ENCODE data around the gene TUFT1. TPM values are rescaled to one million over a fixed set of nuclear protein-coding genes. Genes with fewer than 3 reads are reported as not detected.

TUFT1 gene
- total and polyA plus RNA-seq, 9 of the 15 experiments (the other 6 are each of a cell fraction or from before 2014, with no cell fraction given): 0.54 to 2.0 (median 1.7) TPM

DNA sequence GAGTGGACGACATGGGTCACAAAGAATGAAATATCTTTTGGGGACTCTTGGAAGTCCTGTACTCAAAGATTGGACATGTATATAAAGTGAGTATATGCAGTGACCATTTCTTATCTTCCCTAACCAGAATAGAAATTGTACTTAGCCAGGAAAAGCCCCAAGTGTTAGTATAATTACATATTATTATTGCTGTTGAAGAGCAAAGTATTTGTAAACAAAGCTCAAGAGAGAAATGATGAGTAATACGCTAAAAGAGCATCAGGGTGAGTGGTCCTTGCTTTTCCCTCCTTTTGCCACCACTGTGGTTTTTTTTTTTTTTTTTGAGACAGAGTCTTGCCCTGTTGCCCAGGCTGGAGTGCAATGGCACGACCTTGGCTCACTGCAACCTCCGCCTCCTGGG lies 35.4 kb upstream of the TUFT1 start (continued):
- TF ChIP-seq ZBTB7A (IDR thresholded peaks at IDR 0.05; ENCODE audit: borderline replicate concordance, control insufficient read depth, low read depth, low read length) (no peak), HDAC1 (IDR thresholded peaks at IDR 0.05) (no peak), MBD2 (IDR thresholded peaks at IDR 0.05; ENCODE audit: borderline replicate concordance, low read depth) (no peak)
- TF ChIP-seq, protein P1, sequence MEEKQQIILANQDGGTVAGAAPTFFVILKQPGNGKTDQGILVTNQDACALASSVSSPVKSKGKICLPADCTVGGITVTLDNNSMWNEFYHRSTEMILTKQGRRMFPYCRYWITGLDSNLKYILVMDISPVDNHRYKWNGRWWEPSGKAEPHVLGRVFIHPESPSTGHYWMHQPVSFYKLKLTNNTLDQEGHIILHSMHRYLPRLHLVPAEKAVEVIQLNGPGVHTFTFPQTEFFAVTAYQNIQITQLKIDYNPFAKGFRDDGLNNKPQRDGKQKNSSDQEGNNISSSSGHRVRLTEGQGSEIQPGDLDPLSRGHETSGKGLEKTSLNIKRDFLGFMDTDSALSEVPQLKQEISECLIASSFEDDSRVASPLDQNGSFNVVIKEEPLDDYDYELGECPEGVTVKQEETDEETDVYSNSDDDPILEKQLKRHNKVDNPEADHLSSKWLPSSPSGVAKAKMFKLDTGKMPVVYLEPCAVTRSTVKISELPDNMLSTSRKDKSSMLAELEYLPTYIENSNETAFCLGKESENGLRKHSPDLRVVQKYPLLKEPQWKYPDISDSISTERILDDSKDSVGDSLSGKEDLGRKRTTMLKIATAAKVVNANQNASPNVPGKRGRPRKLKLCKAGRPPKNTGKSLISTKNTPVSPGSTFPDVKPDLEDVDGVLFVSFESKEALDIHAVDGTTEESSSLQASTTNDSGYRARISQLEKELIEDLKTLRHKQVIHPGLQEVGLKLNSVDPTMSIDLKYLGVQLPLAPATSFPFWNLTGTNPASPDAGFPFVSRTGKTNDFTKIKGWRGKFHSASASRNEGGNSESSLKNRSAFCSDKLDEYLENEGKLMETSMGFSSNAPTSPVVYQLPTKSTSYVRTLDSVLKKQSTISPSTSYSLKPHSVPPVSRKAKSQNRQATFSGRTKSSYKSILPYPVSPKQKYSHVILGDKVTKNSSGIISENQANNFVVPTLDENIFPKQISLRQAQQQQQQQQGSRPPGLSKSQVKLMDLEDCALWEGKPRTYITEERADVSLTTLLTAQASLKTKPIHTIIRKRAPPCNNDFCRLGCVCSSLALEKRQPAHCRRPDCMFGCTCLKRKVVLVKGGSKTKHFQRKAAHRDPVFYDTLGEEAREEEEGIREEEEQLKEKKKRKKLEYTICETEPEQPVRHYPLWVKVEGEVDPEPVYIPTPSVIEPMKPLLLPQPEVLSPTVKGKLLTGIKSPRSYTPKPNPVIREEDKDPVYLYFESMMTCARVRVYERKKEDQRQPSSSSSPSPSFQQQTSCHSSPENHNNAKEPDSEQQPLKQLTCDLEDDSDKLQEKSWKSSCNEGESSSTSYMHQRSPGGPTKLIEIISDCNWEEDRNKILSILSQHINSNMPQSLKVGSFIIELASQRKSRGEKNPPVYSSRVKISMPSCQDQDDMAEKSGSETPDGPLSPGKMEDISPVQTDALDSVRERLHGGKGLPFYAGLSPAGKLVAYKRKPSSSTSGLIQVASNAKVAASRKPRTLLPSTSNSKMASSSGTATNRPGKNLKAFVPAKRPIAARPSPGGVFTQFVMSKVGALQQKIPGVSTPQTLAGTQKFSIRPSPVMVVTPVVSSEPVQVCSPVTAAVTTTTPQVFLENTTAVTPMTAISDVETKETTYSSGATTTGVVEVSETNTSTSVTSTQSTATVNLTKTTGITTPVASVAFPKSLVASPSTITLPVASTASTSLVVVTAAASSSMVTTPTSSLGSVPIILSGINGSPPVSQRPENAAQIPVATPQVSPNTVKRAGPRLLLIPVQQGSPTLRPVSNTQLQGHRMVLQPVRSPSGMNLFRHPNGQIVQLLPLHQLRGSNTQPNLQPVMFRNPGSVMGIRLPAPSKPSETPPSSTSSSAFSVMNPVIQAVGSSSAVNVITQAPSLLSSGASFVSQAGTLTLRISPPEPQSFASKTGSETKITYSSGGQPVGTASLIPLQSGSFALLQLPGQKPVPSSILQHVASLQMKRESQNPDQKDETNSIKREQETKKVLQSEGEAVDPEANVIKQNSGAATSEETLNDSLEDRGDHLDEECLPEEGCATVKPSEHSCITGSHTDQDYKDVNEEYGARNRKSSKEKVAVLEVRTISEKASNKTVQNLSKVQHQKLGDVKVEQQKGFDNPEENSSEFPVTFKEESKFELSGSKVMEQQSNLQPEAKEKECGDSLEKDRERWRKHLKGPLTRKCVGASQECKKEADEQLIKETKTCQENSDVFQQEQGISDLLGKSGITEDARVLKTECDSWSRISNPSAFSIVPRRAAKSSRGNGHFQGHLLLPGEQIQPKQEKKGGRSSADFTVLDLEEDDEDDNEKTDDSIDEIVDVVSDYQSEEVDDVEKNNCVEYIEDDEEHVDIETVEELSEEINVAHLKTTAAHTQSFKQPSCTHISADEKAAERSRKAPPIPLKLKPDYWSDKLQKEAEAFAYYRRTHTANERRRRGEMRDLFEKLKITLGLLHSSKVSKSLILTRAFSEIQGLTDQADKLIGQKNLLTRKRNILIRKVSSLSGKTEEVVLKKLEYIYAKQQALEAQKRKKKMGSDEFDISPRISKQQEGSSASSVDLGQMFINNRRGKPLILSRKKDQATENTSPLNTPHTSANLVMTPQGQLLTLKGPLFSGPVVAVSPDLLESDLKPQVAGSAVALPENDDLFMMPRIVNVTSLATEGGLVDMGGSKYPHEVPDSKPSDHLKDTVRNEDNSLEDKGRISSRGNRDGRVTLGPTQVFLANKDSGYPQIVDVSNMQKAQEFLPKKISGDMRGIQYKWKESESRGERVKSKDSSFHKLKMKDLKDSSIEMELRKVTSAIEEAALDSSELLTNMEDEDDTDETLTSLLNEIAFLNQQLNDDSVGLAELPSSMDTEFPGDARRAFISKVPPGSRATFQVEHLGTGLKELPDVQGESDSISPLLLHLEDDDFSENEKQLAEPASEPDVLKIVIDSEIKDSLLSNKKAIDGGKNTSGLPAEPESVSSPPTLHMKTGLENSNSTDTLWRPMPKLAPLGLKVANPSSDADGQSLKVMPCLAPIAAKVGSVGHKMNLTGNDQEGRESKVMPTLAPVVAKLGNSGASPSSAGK (IDR thresholded peaks at IDR 0.05): no peak

Measured in K562 (cell line).